HG03342 (cell line): ENCODE data around the gene SFMBT2.

ENCODE experiments used
- ATAC-seq: cut with Tn5 transposase; IDR thresholded peaks from one replicate; pipeline ENCODE4 v1.9.1; 2021; ENCODE audit warnings: mild to moderate bottlenecking, moderate library complexity; ENCODE audit not compliant: unreplicated experiment

Gene SFMBT2

DNA sequence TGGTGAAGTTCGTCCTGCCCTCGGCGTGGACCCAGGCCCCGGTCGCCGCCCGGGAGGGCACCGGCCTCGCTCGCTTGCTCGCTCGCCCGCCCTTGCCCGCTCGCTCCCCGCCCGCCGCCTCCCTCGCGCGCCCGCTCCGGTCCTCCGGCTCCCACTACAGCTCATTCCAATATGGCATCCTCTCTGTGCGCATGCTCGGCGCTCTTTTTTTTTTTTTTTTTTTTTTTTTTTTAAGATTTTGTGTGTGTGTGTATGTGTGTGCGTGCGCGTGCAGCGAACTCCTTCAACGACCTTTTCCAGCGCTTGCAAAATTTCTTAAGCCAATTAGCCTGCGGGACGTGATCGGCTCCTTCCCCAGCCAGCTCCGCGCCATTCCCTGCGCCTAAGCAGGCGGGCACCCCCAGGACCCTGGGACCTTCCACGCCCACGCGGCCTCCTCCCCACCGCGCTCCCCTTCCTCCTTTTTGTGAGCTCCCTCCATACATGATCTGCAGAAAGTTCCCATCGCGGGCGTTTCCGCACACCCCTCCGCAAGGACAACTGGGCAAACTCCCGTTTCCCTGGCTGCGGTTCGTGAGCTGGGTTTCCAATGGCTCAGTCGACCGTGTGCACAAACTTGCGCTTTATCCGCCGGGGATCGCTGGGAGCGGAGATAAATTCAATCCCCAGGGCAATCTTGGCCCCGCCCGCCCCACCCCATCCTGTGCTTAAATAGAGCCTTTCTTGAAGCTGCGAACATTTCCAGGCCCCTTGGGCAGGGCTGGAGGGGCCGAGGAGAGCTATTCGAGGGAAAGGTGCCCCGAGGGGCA, at the start of gene SFMBT2:
TSS of gene SFMBT2 (minus strand) at position 173 of the 809 bp plus-strand sequence. CDS start 29,136 bp downstream, outside the sequence.
- no peak for ATAC-seq

- ATAC-seq, result no peak
Measured at GRCh38 chr10:7460006-7460405, 49.2 kb upstream of the SFMBT2 start.

DNA sequence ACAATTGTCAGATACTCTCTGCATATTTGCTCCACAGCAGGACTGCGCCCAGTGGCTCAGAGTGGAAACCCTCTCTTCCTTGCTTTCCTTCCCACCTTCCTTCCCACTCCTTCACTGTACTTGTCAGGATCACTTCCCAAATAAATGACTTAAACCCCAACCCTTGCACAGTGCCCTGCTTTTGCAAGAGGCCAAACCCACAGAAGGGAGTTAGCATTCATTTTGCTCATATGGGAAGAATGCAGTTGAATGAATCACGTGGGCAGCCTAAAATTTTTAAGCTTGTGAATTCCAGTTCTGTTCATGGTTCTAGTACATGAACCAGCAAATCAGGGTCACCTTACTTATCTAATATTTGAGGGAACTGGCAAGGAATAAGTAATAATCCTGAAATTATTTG, 47.7 kb upstream of the SFMBT2 start:
- no peak for ATAC-seq

GRCh38 chr10:7457478-7458316, 46.9 kb upstream of the SFMBT2 start:
- ATAC-seq, result peak; percentile 83

- no peak for ATAC-seq
Measured at GRCh38 chr10:7449063-7449695, 38.3 kb upstream of the SFMBT2 start.

DNA sequence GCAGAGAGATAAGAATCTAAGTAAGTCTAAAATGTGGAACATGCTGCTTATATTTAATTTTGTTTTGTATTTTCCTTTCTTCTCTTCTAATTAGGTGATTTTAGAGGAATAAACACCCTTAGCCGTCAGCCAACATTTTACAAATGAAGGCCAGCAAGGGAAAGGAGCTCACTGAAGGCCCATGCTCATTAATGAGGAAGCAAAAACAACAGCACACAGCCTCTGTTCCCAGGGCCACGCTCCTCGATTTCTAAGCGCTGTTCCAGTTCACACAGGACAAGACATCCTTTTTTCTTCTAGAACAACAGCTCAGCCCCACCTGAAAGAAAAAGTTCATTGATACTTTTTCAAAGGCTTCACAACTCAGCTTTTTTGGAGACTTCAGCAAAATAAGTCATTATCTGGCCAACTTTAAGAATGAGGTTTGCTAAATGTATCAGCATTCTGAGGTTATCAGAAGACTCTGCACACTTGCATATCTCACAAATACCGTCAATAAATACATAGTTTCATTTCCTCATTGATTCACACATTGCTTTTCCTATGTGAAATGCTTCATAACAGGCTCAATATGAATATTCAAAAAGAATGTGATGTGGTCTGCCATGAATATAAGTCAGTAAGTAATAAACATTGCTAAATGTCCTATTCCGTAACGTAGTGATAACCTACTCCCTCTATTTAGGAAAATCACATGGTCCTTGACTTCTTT, 34.8 kb upstream of the SFMBT2 start:
- peak; percentile 69 for ATAC-seq

GRCh38 chr10:7444551-7445121, 33.8 kb upstream of the SFMBT2 start:
- no peak for ATAC-seq

DNA sequence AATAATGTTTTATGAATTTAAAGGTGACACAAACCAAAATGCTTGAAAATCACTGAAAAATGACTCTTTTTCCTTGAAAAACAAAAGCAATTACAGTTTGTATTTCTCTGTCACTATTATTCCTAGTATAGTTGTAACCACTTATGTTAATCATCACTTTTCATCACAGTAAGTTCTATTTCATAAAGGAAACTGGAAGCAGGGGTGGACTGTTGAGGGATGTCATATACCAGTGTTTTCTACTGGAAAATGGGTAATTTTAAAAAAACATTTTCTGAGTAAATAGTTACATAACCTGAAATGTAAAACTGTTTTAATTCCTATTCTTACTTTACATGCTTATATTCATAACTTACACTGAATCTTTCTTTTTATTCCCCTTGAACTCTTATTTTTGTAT, 32.2 kb upstream of the SFMBT2 start:
- ATAC-seq, result no peak

GRCh38 chr10:7441403-7442147, 30.7 kb upstream of the SFMBT2 start:
- ATAC-seq, result no peak

DNA sequence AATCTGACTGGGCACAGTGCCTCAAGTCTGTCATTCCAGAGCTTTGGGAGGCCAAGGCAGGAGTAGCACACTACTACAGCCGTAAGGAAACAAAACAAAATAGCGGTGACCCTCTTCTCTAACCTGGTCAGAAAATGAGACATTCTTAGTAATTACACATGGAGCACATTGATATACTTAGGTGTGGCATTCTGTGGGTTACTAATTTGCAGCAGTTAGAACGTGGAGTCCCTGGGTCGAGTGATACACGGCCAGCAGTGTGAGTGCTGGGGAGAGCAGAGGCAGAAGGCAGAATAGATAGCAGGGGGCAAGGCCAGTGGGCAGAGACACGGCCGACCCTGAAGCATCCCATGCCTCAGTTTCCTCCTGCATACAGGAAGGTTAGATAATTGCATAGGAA, 28.9 kb upstream of the SFMBT2 start:
- no peak for ATAC-seq

DNA sequence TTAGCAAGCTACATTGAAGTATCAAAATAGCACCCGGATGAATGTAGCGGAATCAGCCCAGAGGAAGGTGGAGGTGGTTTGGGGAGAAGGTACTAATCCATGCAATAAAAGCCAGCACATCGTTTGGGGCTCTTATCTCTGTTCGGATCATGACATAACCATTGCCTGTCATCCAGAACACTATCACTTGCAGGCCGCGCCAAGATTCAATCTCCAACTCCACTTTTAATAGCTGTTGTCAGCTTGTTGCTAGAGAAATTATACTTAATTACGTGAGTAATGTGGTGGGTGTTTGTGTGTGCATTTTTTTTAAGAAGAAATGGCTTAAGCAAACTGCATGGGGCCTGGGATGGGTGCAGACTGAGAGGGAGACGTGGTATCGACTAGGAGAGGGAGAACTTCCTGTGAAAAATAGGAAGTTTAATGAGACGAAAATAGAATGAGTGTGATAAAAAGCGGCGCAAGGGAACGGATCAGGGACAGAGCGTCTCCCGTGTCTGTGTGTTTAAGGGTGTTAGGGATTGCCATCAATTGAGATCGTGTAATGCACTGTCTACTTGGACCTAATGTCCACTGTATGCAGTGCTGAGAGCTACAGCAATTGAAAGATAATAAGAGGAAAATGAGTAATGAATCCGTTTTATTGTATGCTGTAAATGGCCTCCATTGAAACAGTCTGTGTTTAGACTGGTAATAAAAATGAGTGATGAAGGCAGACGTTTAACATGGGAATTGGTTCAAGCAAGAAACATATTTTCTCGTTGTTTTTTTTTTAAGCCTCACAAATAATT, 27.6 kb upstream of the SFMBT2 start:
- no peak for ATAC-seq

DNA sequence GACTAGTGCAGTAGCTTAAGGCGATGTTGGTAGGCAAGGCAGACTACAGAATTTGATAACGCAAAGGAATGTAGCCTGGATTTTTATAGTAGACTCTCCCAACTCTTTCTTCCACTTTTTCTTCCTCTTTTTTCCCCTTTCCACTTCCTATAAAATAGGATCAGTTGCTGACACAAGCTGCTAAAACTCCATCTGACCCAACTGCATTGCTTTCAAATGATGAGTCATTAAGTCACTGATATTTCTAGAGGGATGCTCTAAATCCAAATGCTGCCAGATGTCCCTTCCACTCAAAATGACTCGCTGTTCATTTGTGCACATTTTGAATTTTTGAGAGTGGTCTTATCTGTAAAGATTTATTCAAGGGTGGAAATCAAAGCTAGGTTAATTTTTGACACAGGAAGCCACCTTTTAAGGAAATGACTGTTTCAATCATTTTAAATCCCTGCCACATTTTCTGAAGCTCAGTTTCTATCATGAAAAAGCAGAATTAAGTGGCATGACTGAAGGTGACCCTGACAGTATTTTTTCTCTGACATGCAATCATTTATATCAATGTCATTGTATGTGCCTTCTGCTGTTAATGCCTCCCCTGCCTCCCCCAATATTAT, 25.8 kb upstream of the SFMBT2 start:
- ATAC-seq, result no peak

GRCh38 chr10:7435674-7436073, 24.8 kb upstream of the SFMBT2 start:
- peak; percentile 68 for ATAC-seq

DNA sequence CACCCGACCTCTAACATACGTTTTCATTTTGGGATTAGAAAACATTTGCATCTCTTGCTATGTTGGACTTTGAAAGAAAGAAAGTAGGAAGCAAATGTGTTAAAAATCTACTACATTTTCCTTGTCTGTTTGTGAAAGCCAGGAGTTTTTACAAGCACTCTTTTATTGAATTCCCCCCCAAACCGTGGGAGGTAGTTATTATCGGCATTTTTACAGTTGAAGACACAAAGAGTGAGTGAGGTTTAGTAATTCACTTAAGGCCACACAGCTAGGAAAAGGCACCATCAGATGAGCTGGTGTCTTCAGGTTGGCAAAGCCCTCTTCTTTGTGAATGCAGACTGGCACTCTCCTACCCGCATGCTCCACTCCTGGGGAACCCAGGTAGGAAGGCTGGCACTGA, 23.5 kb upstream of the SFMBT2 start:
- no peak for ATAC-seq

GRCh38 chr10:7433861-7434260, 23.0 kb upstream of the SFMBT2 start:
- no peak for ATAC-seq

DNA sequence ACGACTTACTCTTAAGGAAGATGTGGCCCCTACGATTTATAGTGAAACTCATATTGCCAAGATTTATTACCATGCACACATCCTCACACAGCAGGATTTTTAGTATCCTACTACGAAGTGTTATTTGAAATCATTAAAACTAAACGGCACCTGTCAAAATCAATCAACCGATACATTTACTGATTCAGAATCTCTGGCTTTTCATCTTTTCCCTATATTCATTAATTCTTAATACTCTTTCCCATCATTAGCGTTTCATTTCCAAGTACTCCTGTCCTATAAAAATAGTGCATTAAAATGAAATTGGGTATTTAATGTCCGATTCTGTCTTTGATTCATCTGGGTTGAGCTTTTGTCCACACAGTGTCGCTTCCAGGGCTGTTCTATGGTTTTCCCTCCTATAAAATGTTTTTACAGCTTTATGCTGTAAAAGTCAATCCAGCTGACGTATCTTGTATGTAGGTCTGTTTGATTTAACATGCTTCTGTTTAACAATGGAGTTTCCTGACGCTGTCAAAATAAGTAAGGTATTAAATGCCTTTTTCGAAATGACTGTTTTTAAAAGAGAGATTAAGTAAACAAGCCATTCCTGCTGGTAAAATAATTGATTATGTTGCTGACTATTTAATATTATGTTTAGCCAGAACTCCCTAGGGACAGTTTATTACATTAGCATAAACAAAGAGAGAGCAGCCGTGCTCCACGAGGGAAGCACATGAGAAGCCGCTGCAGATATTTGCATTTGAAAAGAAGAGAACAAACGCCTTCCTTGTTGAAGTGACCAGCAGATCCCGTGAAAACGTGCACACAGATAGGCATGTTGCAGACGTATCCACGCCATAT, 22.3 kb upstream of the SFMBT2 start:
- ATAC-seq, result no peak

DNA sequence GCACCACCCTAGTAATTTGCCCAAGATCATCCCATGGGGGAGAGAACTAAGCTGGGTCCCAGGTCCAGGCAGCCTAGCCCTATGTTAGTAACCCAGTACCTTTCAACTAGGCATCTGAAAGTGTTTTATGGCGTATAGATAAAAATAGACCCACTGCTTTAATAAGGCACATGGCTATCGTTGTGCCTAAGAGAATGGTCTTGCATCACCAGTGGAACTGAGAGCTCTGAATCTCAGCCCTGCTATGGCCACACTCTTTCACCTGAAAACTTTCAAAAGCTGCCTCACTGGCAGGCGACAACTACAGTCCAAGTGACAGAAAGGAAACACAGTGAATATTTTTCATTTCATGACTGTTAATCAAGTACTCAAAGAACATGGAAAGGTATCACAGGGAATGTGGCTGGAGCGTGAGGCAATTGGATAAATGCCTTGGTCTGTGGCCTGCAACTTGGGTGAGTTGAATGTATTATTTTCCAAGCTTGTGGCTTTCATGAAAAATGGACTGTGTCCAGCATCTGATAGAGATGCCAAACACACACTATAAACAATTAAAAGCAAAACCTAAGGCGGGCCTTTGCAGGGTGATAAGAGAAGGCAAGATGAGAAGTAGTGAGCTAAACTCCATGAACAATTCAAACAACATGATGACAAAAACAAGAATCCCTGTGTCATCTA, 18.0 kb upstream of the SFMBT2 start:
- no peak for ATAC-seq
